ENCODE measurements around the gene FOSL1. TPM values are rescaled to one million over a fixed set of nuclear protein-coding genes. Genes with fewer than 3 reads are reported as not detected.

FOSL1 gene
- total and polyA plus RNA-seq, 2 of the 13 experiments (the other 11 are each of a cell fraction or from before 2014, with no cell fraction given): 4.0 to 4.1 TPM

- no peak for TF ChIP-seq ZNF704 (CRISPR knock-in tag; IDR thresholded peaks at IDR 0.05; ENCODE audit: borderline replicate concordance)
- TF ChIP-seq FOXP1 (IDR thresholded peaks at IDR 0.05): no peak
- peak; percentile 57; the same call in 1 of the 2 replicates for TF ChIP-seq FOXP1 (CRISPR knock-in tag; IDR thresholded peaks at IDR 0.05)
- no peak for TF ChIP-seq ZNF17 (CRISPR knock-in tag; IDR thresholded peaks at IDR 0.05)
- no peak for TF ChIP-seq MLXIP (CRISPR knock-in tag; IDR thresholded peaks at IDR 0.05; ENCODE audit: borderline replicate concordance)
- TF ChIP-seq CEBPG (CRISPR knock-in tag; IDR thresholded peaks at IDR 0.05): peak; percentile 46
- TF ChIP-seq GABPB1 (CRISPR knock-in tag; IDR thresholded peaks at IDR 0.05): 0 out of 2 replicates have a peak, but pooled peaks have one; percentile 11
- TF ChIP-seq TEAD3 (CRISPR knock-in tag; optimal IDR thresholded peaks at IDR 0.05; ENCODE audit: borderline replicate concordance): peak; percentile 17
- TF ChIP-seq ZNF335 (CRISPR knock-in tag; IDR thresholded peaks at IDR 0.05): no peak
- TF ChIP-seq SALL1 (CRISPR knock-in tag; IDR thresholded peaks at IDR 0.05): peak; percentile 66
- no peak for TF ChIP-seq E2F2 (CRISPR knock-in tag; IDR thresholded peaks at IDR 0.05; ENCODE audit: borderline replicate concordance)
- peak; percentile 18; the same call in 1 of the 2 replicates for TF ChIP-seq ELF1 (CRISPR knock-in tag; IDR thresholded peaks at IDR 0.05)
- no peak for TF ChIP-seq SAFB2 (CRISPR knock-in tag; IDR thresholded peaks at IDR 0.05; ENCODE audit: borderline replicate concordance, low read depth)
- TF ChIP-seq ZNF747 (CRISPR knock-in tag; IDR thresholded peaks at IDR 0.05; ENCODE audit: borderline replicate concordance): no peak
- no peak for TF ChIP-seq ELK4 (CRISPR knock-in tag; IDR thresholded peaks at IDR 0.05; ENCODE audit: borderline replicate concordance)
- TF ChIP-seq BHLHE40 (IDR thresholded peaks at IDR 0.05; ENCODE audit: low read length): no peak
- TF ChIP-seq ZNF44 (CRISPR knock-in tag; IDR thresholded peaks at IDR 0.05): no peak
- no peak for TF ChIP-seq ZBTB7B (CRISPR knock-in tag; IDR thresholded peaks at IDR 0.05)
- no peak for TF ChIP-seq ZFAT (CRISPR knock-in tag; conservative IDR thresholded peaks at IDR 0.05)
- TF ChIP-seq FOXK2 (IDR thresholded peaks at IDR 0.05): no peak
- TF ChIP-seq RARG (CRISPR knock-in tag; IDR thresholded peaks at IDR 0.05; ENCODE audit: low read depth): no peak
- TF ChIP-seq SMARCE1 (IDR thresholded peaks at IDR 0.05; ENCODE audit: borderline replicate concordance): no peak
- no peak for TF ChIP-seq SOX13 (IDR thresholded peaks at IDR 0.05)
- no peak for TF ChIP-seq SOX13 (CRISPR knock-in tag; conservative IDR thresholded peaks at IDR 0.05 in 1 of 2, IDR thresholded peaks at IDR 0.05 in 1 of 2)
- TF ChIP-seq CHD4 (IDR thresholded peaks at IDR 0.05; ENCODE audit: borderline replicate concordance, low read length): no peak
- TF ChIP-seq ZNF205 (CRISPR knock-in tag; IDR thresholded peaks at IDR 0.05): no peak
- no peak for TF ChIP-seq ZNF274 (CRISPR knock-in tag; IDR thresholded peaks at IDR 0.05)
Observed at GRCh38 chr11:65944767-65945166, 44.6 kb upstream of the FOSL1 start (continued).
